Embryonic facial prominence (tissue), 1 donor: Measurements from ENCODE around the gene LBHD2.

Source experiments
- DNase-seq: peaks from one replicate; pipeline ENCODE4 v3.0.0-alpha.2; 2016; ENCODE audit errors: extremely low spot score

LBHD2 gene

DNA sequence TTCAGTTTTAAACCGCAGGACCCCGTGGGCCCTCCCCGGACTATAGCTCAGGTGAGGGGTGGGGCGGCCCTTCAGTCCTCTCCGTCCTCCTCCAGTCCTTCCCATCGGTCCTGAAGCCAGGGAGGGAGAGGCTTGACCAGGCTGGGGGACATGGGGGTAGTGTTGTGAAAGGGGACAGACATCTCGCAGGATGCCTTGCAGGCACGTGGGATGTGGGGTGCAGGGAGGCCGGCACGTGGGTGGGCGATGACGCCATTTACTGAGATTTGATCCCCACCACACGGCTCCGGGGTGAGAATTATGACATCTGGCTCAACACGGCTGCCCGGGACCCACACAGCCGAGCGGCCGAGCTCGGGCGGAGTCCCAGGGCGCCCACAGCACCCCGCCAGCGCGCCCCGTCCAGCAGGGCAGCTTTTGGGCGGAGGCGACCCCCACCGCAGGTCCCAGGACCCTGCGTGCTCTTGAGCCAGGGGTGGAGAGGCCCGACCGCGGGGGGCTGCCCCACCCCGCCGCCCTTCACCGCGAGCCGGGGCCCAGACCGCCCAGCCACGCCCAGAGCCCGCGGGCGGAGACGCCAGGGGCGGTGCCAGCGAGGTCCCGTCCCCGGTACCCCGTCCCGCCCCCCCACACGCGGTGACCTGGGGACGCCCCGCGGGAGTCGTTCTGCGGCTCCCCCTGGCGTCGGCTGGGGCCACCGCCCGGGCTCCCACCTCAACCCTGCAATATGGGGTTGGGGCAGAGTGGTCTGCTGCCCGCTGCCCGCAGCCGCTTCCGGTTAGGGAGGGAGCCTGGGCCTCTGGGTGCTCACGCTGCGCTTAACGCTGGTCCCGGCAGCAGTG lies 7.3 kb downstream of the LBHD2 start:
- no peak for DNase-seq

DNA sequence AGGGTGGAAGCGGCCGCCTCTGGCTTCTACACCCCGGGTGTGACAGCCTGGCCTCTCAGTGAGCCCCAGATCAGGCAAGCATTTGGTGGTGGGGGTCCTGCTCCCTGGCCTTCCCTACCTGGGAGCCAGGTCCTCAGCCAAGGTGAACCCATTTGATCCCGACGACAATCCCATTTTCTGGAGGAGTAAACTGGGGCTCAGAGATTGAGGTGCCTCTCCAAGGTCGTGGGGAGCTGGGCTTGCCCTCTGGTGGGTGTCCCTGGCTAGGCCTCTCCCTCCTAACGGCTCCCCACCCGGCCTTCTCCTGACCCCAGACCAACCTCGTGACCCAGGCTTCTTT lies 7.8 kb downstream of the LBHD2 start:
- no peak for DNase-seq

DNA sequence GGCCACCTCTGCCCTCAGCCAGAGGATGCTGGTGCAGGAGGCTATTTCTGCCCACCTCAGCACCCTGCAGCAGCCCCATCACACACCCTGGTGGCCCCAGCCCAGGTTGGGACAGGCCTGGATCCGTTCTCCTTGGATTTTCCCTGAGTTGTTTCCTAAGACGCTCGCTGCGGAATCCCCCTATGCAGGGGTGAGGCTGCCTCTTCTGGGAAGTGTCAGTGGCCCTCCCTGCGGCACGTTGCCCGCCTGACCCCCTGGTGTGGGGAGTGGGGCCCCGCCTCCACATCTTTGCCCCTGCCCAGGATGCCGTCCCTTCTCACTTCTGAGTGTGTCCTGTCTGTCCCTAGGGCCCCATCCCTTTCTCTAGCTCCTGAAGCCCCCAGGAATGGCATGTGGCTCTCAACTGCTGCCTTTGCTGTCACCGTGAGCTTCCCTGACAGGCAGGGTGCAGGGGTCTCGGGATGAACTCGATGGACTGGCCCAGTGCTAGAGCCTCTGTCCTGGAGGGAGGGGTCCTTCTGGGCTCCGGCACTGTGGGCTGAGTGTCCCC lies 9.9 kb downstream of the LBHD2 start:
- no peak for DNase-seq

DNA sequence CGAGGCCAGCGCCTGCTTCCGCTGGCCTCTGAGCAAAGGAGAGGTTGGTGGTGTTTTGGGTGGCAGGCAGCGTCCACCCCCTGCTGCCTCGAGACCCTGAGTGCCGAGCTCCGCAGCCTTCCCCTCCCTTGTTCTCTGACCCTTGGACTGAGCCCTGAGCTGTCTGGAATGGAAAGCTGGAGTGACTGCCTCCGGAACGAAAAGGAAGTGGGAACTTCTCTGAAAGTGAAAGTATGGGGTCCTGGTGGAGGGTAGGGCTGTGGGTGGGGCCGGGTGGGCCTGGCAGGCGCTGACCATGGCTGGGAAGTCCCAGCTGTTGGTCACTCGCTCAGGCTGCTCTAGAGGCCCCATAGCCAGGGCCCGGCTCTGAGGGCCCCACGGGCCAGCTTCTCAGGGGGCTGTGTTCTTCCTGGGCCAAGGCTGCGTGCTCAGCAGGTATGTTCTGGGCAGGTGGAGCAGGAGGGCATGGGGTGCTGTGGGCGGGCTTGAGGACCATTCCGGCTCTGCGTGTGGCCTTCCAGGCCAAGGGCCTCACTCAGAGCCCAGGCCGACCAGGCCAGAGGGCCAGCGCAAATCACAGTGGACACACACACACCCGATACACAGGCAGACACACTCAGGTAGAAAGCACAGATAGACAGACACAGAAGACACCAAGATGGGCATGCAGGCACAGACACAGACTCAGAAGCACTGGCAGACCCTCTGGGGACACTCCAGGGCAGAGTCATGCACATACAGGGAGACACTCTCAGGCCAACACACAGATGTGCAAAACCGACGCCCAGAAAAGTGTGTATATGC lies 10.6 kb downstream of the LBHD2 start, which contains the start of gene EXOC3L4:
EXOC3L4 (plus strand) TSS at position 320 of the 804 bp plus-strand sequence. CDS start 5,495 bp downstream, outside the sequence.
- no peak for DNase-seq

DNA sequence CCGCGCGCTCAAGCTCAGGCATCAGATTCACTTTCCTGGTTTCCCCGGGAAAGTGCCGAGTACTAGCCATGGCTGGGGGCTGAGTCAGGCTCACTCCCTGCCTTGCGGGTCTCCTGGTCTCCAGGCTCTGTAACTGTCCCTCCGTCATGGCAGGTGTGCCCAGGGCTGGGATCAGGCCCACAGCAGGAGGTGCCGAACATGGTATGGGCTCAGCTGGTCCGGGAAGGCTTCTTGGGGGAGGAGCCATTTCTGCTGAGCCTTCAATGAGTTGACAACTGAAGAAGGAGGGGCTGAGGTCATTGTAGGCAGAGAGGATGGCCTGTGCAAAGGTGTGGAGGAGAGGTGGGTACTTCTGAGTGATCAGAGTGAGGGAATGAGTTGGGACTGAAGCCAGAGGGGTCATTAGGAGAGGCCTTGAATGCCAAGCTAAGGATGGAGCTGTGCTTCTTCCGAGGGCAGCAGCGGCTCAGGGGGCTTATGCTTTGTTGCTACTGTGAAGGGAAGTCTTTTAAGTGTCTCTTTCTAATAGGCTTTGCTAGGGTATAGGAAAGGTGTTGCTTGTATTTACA lies 11.3 kb downstream of the LBHD2 start:
- DNase-seq = no peak

DNA sequence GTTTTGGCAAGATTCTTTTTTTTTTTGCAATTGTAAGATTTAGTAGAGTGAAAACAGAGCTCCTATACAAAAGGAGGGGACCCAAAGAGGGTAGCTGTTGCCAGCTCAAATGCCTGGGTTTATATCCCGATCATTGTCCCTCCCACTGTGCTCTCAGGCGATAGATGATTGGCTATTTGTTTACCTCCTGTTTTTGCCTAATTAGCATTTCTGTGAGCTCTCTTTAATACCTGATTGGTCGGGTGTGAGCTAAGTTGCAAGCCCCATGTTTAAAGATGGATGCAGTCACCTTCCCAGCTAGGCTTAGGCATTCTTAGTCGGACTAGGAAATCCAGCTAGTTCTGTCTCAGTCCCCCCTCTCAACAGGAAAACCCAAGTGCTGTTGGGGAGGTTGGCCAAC lies 12.4 kb downstream of the LBHD2 start:
- no peak for DNase-seq

DNA sequence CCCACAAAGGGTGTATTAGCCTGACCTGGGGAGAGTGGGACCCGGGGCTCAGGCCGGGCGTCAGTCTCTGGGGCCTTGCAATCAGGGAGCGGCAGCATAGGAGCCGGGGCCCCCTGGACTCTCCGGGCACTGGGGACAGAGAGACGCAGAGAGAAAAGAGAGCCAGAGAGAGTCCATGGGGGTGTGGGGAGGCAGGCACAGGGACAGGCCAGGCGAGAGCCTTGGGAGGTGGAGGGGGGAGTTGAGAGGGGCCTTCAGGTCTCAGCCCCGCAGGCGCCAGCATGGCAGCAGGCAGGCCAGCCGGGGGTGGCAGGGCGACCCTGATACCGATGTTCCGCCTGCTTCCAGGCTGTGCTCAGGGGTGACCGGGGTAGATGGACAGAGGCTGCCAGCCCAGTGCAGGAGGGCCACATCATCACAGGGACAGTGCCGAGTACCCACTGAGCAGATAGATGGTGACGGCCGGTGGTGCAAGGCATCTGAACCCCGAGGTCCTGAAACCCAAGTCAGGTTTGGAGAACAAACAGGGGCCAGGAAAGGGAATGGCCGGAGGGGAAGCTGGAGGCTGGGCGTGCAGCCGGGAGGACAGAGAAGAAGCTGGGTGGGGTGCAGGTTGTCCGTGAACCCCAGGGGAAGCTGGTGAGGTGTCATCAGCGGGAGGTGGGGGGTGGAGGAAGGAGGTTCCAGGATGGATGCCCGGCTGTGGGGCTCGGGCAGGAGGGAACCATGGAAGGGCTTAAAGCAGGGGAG lies 13.4 kb downstream of the LBHD2 start:
- no peak for DNase-seq

DNA sequence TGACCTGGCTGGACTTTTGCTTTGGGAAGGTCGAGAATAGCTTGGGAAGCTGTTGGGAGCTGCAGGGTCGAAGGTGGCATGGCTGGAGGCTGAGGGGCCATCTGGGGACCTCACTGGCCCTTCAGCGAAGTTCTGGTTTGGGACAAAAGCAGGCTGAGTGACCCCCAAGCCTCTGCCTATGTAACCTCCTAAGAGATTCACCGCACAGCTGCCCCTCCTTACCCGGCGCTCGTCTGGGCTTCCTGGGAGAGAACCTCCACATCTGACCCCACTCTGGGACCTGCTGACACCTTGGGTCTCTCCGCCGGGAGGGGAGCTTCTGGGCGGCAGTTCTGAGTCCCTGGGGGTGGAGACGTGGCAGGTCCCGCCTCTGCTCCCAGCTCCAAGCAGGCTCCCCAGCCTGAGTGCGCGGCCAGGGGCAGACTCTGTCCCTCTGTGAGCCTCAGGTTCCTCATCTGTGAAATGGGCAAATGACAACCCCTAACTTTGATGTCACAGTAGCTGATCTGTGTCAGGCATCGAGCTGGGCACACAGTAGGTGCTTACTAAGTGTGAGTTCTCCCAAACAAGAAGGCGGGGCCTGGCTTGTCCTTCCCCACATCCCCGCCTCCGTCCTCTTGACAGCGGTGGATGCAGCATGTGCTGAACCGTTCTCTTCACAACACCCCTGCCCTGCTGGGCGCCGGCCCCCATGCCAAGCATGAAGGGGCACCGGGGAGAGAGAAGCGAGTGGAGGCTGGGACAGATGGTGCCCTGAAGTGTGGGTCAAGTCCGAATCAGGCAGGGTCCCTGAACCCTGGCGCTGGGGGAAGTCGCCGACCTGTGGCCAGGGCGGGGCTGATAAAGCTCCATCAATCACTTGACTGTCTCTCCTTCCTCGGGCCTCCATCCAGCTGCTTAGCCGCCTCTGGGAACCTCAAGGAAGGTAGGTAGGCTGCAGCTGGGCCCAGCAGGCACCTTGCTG lies 14.3 kb downstream of the LBHD2 start:
- no peak for DNase-seq

DNA sequence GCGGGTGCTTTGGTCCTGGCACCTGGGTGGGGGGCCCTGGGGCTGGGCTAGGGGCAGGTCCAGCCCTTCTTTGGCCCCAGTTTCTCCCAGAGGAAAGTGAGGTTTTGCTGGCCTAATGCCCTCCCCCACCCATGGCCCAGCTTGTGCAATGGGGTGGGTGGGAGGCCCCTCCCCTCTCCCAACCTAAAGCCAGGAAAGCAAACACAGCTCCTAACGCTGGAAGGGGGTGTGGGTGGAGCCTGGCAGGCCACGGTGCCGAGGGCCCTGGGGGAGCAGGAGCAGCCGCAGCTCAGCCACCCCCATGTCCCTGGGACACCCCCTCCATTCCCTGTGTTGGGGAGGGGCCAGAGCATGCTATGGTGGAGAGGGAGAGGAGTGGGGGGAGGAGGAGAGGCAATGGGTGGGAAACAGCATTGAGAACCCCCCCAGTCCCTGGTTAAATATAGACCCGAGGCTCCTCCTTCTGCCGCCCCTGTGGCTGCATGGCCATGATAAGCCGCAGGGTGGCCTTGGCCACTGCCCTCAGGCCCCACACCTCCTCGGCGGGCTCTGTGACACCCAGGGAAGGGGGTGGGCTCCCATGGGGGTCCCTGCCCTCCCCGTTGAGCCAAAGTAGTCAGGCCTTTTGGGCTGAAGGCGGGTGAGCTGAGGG lies 15.2 kb downstream of the LBHD2 start:
- no peak for DNase-seq

DNA sequence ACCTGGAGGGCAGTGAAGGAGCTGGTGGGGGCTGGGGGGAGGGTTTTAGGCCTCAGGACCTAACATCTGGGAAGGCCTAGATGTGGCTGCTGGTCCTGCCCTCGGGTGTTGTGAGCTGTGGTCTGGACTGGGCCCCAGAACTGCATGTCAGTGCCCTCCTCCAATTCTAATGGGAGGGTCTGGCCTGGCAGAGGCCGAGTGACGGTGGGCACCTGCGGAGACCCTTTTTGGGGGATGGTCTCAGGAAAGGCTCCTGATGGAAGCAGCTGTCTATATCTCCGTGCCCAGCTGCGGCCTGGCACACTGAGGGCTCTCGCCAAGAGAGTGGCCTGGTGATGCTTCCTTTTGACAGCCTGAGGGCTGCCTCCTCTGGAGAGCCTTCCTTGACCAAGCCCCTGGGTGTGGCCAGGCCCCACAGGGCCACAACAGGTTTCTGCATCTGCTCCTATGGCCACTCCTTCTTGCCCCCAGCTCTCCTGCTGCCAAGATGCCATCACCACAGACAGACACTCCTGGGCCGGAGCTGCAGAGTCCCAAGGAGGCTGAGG lies 15.8 kb downstream of the LBHD2 start:
- no peak for DNase-seq

DNA sequence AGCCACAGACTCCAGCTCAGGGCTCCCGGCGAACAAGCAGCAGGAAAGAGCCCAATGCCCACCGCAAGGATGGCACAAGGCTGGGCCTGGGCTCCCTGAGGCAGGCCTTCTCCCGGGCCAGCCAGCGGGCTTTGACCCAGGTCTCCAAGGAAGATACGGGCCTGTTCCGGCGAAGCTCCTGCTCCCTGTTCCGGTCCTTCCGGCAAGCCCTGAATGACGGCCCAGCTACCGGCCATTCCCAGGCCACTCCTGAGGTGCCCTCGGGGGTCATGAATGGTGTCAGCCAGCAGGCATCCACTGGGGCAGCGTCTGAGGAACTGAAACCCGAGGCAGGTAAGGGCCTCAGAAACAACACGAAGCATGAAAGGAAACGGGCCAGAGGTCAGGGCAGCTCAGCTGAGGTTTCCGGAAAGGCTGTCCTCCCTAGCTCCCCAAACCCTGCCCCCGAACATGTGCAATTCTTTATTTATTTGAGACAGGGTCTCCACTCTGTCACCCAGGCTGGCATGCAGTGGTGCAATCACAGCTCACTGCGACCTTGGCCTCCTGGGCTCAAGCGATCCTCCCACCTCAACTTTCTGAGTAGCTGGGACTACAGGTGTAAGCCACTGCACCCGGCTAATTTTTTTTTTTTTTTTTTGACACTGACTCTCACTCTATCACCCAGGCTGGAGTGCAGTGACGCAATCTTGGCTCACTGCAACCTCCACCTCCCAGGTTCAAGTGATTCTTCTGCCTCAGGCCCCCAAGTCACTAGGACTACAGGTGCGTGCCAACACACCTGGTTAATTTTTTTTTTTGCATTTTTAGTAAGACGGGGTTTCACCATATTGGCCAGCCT lies 16.5 kb downstream of the LBHD2 start:
- DNase-seq = no peak

DNA sequence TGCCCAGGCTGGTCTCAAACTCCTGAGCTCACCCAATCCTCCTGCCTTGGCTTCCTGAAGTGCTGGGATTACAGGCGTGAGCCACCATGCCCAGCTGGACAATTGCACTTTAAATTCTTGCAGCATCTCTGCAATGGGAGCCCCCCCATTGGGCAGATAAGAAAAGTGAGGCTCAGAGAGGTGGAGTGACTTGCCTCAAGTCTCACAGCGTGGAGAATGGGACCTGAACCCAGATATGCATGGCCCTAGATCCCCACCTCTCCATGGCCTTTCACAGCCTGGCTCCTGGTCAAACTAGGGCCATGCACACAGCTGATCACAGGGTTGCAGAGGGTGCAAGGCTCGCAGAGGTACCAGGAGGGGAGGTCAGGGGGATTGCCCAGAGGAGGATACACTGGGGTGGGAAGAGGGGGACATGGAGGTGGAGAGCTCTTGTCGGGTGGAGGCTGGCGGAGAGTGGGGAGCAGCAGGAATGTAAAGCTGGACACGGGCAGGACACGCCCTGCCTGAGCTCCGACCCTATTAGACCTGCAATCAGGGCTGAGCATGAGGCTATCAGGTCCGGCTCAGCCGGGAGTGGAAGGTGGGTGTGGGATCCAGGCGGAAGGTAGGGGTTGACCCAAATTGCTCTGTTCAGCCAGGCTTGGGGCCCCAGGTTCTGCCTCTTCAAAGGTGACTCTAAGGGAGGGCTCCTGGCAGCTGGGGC lies 17.4 kb downstream of the LBHD2 start:
- no peak for DNase-seq

DNA sequence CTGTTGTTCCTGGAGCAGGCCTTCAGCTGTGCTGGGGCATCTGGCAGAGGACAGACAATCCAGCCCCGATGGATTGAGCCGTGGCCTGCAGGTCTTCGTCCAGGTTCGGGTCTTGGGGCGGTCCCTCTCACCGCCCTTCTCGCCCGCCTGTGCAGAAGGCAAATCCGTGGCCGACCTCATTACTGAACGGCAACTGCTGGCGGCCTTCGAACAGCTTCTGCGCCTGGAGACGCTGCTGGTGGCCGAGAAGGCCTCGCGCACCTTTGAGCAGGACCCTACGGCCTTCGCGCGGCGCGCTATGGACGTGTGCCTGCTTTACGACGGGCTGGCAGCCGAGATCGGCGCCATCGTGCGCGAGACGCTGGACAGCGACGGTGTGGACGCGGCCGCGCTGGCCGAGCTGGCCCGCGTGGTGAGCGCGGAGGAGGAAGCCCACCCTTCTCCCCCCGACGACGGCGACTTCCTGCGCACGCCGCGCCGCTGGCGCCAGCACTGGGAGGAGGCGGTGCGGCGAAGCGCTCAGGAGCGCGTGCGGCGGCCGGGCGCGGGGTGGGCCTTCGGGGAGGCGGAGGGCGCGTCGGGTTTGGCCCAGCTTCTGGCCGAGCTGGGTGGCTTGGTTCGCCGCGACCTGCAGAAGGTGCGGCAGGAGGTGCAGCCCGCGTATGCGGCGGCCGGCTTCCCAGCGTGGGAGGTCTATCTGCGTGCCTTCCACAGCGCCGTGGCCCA lies 18.1 kb downstream of the LBHD2 start:
- DNase-seq = no peak

DNA sequence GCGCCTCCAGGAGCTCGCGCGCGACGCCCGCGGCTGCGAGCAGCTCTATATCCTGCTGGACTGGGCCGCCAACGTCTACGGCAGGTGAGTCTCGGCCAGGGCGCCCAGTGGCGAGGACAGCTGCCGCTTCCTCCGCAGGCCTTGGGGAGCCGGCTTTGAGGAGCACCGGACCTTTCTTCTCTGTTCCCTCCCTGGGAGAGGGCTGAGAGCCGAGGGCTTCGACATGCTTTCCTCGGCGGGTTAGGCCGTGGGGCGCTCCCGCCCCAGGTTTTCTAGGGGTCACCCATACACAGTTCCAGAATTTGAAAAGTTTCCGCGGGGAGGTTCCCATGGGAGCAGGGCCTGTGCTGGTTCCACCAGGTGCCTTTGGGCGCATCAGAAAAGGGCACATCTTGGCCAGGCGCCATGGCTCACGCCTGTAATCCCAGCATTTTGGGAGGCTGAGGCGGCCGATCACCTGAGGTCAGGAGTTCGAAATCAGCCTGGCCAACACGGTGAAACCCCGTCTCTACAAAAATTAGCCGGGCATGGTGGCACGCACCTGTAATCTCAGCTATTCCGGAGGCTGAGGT lies 18.8 kb downstream of the LBHD2 start:
- no peak for DNase-seq

DNA sequence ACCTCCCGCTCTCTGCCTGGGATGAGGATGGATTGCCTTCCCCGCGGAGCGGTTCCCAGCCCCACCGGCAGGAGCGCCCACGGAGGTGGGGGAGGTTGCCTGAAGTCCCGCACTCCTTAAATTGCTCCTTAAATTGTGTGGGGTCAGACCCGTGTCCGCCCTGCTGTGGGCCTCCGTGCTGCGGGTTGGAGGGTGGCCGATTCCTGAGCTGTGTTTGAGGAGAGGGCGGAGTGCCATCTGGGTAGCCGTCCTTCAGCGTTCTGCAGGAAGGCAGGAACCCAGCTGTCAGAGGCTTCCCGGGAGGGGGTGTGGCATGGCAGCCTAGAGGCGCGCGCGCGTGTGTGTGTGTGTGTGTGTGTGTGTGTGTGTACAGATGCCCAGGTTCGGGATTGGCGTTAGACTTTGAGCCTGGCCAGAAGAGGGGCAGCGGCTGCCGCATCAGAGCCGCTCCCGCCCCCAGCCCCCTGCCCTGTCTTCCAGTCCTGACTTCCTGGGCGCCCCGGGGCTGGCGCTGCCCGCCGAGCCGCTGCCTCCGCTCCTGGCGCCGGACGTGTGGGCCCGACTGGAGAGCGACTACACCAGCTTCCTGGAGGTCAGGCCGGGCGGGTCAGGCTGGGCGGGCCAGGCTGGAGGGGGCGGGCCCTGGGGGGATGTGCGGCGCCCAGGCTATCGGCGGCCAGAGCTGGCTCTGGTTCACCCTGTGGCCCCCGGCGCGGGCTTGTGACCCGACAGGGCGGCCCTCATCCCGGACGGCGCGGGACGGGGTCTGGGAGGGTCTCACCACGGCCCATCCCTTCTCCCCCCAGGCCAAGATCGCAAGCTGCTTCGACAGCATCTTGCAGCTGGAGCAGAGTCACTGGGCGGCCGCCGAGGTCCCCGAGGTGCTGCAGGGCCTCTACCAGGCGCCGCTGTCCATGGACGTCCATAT lies 19.7 kb downstream of the LBHD2 start:
- DNase-seq = no peak

DNA sequence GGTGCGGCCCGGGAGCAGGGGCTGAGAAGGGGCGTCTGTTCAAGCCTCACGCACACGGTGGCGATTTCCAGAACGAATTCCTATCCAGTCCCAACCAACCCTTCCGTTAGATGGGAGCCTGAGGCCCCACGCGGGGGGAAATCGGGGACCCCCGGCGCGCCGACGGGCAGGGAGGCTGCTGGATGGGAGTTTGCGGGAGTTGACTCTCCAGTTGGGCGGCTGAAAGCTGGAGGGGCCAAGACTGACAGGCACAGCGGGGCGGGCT lies 20.3 kb downstream of the LBHD2 start:
- DNase-seq = no peak
